Caki2 (cell line): Measurements from ENCODE around the gene LSG1. TPM values are rescaled to one million over a fixed set of nuclear protein-coding genes. Genes with fewer than 3 reads are reported as not detected.

Source experiments
- DNase-seq: peaks from one replicate; pipeline ENCODE4 v3.0.0-alpha.2; 2015; ENCODE audit warnings: low read depth
- in situ Hi-C: cut with HindIII; loops from 2 replicates; pipeline ENCODE4 v1.10.0; 2016; ENCODE audit warnings: low sequenced_read_pairs, low pct_unique_long_range_greater_than_20kb, mixed read lengths
- total RNA-seq: library from RNA; depleted of rRNA; stranded (reverse); fragments of >200 nt; shearing (Covaris generic); gene quantifications from 2 replicates; pipeline ENCODE4 v1.2.3, GENCODE V29; 2014; ENCODE audit warnings: low replicate concordance

The LSG1 gene
- total RNA-seq, 1 experiment from 2014 or later, result 39.6 TPM

GRCh38 chr3:194688946-194689345 is 17.0 kb upstream of the LSG1 start:
- in situ Hi-C loops, result loop anchor here (10.0 kb wide), 1 partner anchor 566 kb away; no protein-coding TSS in a partner anchor
- DNase-seq, result no peak

GRCh38 chr3:194688200-194688740 is 16.3 kb upstream of the LSG1 start:
- no peak for DNase-seq
- in situ Hi-C loops, result loop anchor here (10.0 kb wide), 1 partner anchor 567 kb away; no protein-coding TSS in a partner anchor

- no peak for DNase-seq
- in situ Hi-C loops, result loop anchor here (10.0 kb wide), 1 partner anchor 567 kb away; no protein-coding TSS in a partner anchor
Observed at GRCh38 chr3:194687638-194688199, 15.7 kb upstream of the LSG1 start.

GRCh38 chr3:194686816-194687637 is 15.0 kb upstream of the LSG1 start:
- in situ Hi-C loops, result loop anchor here (10.0 kb wide), 1 partner anchor 568 kb away; no protein-coding TSS in a partner anchor
- DNase-seq, result no peak

GRCh38 chr3:194686414-194686815 is 14.4 kb upstream of the LSG1 start:
- in situ Hi-C loops, result loop anchor here (10.0 kb wide), 1 partner anchor 568 kb away; no protein-coding TSS in a partner anchor
- DNase-seq, result no peak

GRCh38 chr3:194685718-194686413 is 13.9 kb upstream of the LSG1 start, which contains the start of gene FAM43A:
FAM43A (plus strand) TSS chr3:194685883; CDS start chr3:194686827, 944 bp downstream.
- in situ Hi-C loops, result loop anchor here (10.0 kb wide), 1 partner anchor 569 kb away; no protein-coding TSS in a partner anchor
- peak; percentile 92 for DNase-seq

- in situ Hi-C loops, result loop anchor here (10.0 kb wide), 1 partner anchor 570 kb away; no protein-coding TSS in a partner anchor
Observed at GRCh38 chr3:194685065-194685717, 13.2 kb upstream of the LSG1 start.

GRCh38 chr3:194683380-194683779 is 11.4 kb upstream of the LSG1 start:
- in situ Hi-C loops, result loop anchor here (10.0 kb wide), 1 partner anchor 571 kb away; no protein-coding TSS in a partner anchor
- DNase-seq, result no peak

More at GRCh38 chr3:194685065-194685717, 13.2 kb upstream of the LSG1 start:
- DNase-seq, result no peak

- in situ Hi-C loops, result loop anchor here (10.0 kb wide), 1 partner anchor 572 kb away; no protein-coding TSS in a partner anchor
- DNase-seq, result peak; percentile 84
Observed at GRCh38 chr3:194682694-194683310, 10.8 kb upstream of the LSG1 start.

GRCh38 chr3:194682189-194682693 is 10.2 kb upstream of the LSG1 start:
- no peak for DNase-seq
- in situ Hi-C loops, result loop anchor here (10.0 kb wide), 1 partner anchor 573 kb away; no protein-coding TSS in a partner anchor

- DNase-seq, result no peak
- in situ Hi-C loops, result loop anchor here (10.0 kb wide), 1 partner anchor 574 kb away; no protein-coding TSS in a partner anchor
Observed at GRCh38 chr3:194680888-194681615, 9.1 kb upstream of the LSG1 start.

GRCh38 chr3:194676471-194676870 is 4.5 kb upstream of the LSG1 start:
- in situ Hi-C loops, result no loop called here

GRCh38 chr3:194675680-194676079 is 3.7 kb upstream of the LSG1 start:
- in situ Hi-C loops, result no loop called here
- DNase-seq, result no peak

More at GRCh38 chr3:194676471-194676870, 4.5 kb upstream of the LSG1 start:
- no peak for DNase-seq

GRCh38 chr3:194675081-194675640 is 3.2 kb upstream of the LSG1 start:
- in situ Hi-C loops, result no loop called here
- DNase-seq, result no peak

- DNase-seq, result no peak
- in situ Hi-C loops, result no loop called here
Observed at GRCh38 chr3:194673761-194674160, 1.8 kb upstream of the LSG1 start.

GRCh38 chr3:194672876-194673275 is 885 bp upstream of the LSG1 start:
- DNase-seq, result no peak
- in situ Hi-C loops, result no loop called here
